HCT116 (cell line): ENCODE results near the gene SKI. TPM values are rescaled to one million over a fixed set of nuclear protein-coding genes. Genes with fewer than 3 reads are reported as not detected.

Experiments
- ATAC-seq: fragments of 200-7000 bp; cut with Tn5 transposase; 2 replicates; pipeline ENCODE4 v1.9.1; 2020; ENCODE audit warnings: mild to moderate bottlenecking, moderate library complexity
- BruUV-seq: library from RNA; stranded (reverse); fragments of 400-500 nt; replicated peaks from 2 replicates; lab custom pipeline; 2021; lab: Mats Ljungman, UMichigan
- CTCF ChIA-PET: fragments of 300-600 bp; sonication (Branson Sonifier 250); formaldehyde crosslinking; loops from one replicate; lab custom pipeline; 2021; ENCODE audit warnings: antibody characterized with exemption; lab: Charles Lee
- POLR2A ChIA-PET: fragments of 300-600, 350-600 bp; sonication (Branson Sonifier 250); formaldehyde crosslinking; loops from one replicate; lab custom pipeline; 2021; ENCODE audit warnings: antibody characterized with exemption; lab: Charles Lee
- RAD21 ChIA-PET, 2 experiments: fragments of 300-600 bp; sonication (Branson Sonifier 250); formaldehyde crosslinking; loops; one replicate each; lab custom pipeline; 2023; ENCODE audit warnings: low total read pairs in 2 of 2; ENCODE audit not compliant: uncharacterized antibody in 2 of 2, unreplicated experiment in 2 of 2, low non-redundant PET in 1 of 2; lab: Charles Lee
- DNase-seq: peaks from one replicate; pipeline ENCODE4 v3.0.0-alpha.2; 2010; ENCODE audit warnings: low read depth, low spot score
- H2AFZ ChIP-seq: fragments of 200-600 bp; shearing (Covaris generic), sonication (generic); 2 replicates; pipeline ENCODE4 v1.6.1; 2017; ENCODE audit warnings: low read depth, mixed run types, mixed read lengths, antibody characterized with exemption, low read length; ENCODE audit not compliant: poor library complexity, severe bottlenecking
- H3K27ac ChIP-seq: 2 replicates; pipeline ENCODE4 v1.5.1; 2012; ENCODE audit warnings: low read depth, low read length
- H3K27me3 ChIP-seq: fragments of 200-600 bp; sonication (generic); 2 replicates; pipeline ENCODE4 v1.6.1; 2016; ENCODE audit warnings: mixed run types, low read length, mixed read lengths; ENCODE audit not compliant: insufficient read depth
- H3K36me3 ChIP-seq, 2 experiments: fragments of 200-500 bp in 1 of 2; fragments of 200-600 bp in 1 of 2; sonication (Bioruptor generic) in 1 of 2; sonication (generic) in 1 of 2; 2 replicates each; pipeline versions ENCODE4 v1.5.1 to v1.6.1; 2014 to 2016; ENCODE audit warnings: low read length in 2 of 2, inconsistent platforms in 1 of 2, mixed read lengths in 1 of 2, mixed run types in 1 of 2; ENCODE audit not compliant: insufficient read depth in 2 of 2, control insufficient read depth in 1 of 2
- H3K4me1 ChIP-seq, 2 experiments: fragments of 200-600 bp in 1 of 2; sonication (generic) in 1 of 2; 2 replicates each; pipeline versions ENCODE4 v1.5.1 to v1.6.1; 2012 to 2017; ENCODE audit warnings: low read length in 2 of 2, inconsistent platforms in 1 of 2, mild to moderate bottlenecking in 1 of 2, mixed read lengths in 1 of 2, mixed run types in 1 of 2, moderate library complexity in 1 of 2; ENCODE audit not compliant: insufficient read depth in 2 of 2, control insufficient read depth in 1 of 2
- H3K4me2 ChIP-seq: fragments of 200-600 bp; sonication (generic); 2 replicates; pipeline ENCODE4 v1.6.1; 2017; ENCODE audit warnings: mixed run types, low read length, mixed read lengths
- H3K4me3 ChIP-seq, 2 experiments: fragments of 200-600 bp in 1 of 2; sonication (generic) in 1 of 2; replicated peaks in 1 of 2; 2 replicates each; pipeline ENCODE4 v1.5.1; 2011 to 2016; ENCODE audit warnings: low read length in 2 of 2, control low read depth in 1 of 2, low read depth in 1 of 2, mild to moderate bottlenecking in 1 of 2, mixed read lengths in 1 of 2, mixed run types in 1 of 2
- H3K79me2 ChIP-seq: fragments of 200-600 bp; sonication (generic); 2 replicates; pipeline ENCODE4 v1.6.1; 2017; ENCODE audit warnings: mild to moderate bottlenecking, mixed run types, low read length, moderate library complexity, mixed read lengths; ENCODE audit not compliant: insufficient read depth
- H3K9ac ChIP-seq: fragments of 200-600 bp; sonication (generic); 2 replicates; pipeline ENCODE4 v1.6.1; 2016; ENCODE audit warnings: low read length, mixed read lengths
- H3K9me2 ChIP-seq: fragments of 200-600 bp; sonication (generic), shearing (Covaris generic); 2 replicates; pipeline ENCODE4 v1.6.1; 2017; ENCODE audit warnings: mixed run types, mild to moderate bottlenecking, moderate library complexity; ENCODE audit not compliant: insufficient read depth
- H3K9me3 ChIP-seq, 2 experiments: fragments of 200-500 bp in 1 of 2; fragments of 200-600 bp in 1 of 2; sonication (Bioruptor generic) in 1 of 2; sonication (generic) in 1 of 2; 2 replicates each; pipeline ENCODE4 v1.6.1; 2014 to 2017; ENCODE audit warnings: low read length in 2 of 2, mixed read lengths in 2 of 2, inconsistent platforms in 1 of 2, low read depth in 1 of 2, mild to moderate bottlenecking in 1 of 2, mixed run types in 1 of 2, moderate library complexity in 1 of 2; ENCODE audit not compliant: control insufficient read depth in 1 of 2, insufficient read depth in 1 of 2
- H4K20me1 ChIP-seq: fragments of 200-600 bp; sonication (generic), shearing (Covaris generic); 2 replicates; pipeline ENCODE4 v1.6.1; 2017; ENCODE audit warnings: mixed run types, mild to moderate bottlenecking, moderate library complexity; ENCODE audit not compliant: insufficient read depth
- CBX3 ChIP-seq: IDR thresholded peaks from 2 replicates; pipeline ENCODE4 v1.6.1; 2012; ENCODE audit warnings: low read depth
- ELF1 ChIP-seq: IDR thresholded peaks from 2 replicates; pipeline ENCODE4 v1.6.1; 2012; ENCODE audit warnings: low read depth, borderline replicate concordance
- REST ChIP-seq: IDR thresholded peaks from 2 replicates; pipeline ENCODE4 v1.6.1; 2012; ENCODE audit warnings: low read depth
- ZFX ChIP-seq: fragments of 450-650 bp; IDR thresholded peaks from 2 replicates; pipeline ENCODE4 v1.6.1; 2017
- ZNF274 ChIP-seq: fragments of 200-500 bp; sonication (Bioruptor generic); IDR thresholded peaks from 2 replicates; pipeline ENCODE4 v1.6.1; 2014; ENCODE audit warnings: mild to moderate bottlenecking, low read depth, low read length, inconsistent platforms
- intact Hi-C: fragments of 100-400 bp; cut with micrococcal nuclease; formaldehyde crosslinking; loops from 2 replicates; pipeline ENCODE4 v1.10.0; 2022
- total RNA-seq: library from RNA; stranded (reverse); gene quantifications from one replicate; pipeline ENCODE4 v1.2.1, GENCODE V29; 2021; ENCODE audit not compliant: unreplicated experiment

SKI gene
- total RNA-seq, 1 experiment from 2014 or later = 56.2 TPM

- no peak for TF ChIP-seq CBX3
- no peak for TF ChIP-seq ELF1
- TF ChIP-seq ZFX = 0 out of 2 replicates have a peak, but pooled peaks have one; percentile 11
- TF ChIP-seq REST = no peak
- no peak for TF ChIP-seq ZNF274
- DNase-seq (no peak), ATAC-seq (no peak)
- CTCF ChIA-PET = interaction anchor here (1.0 to 8.1 kb wide), 7 partner anchors 24 to 588 kb away, joined by 3 to 271 read pairs (median 5); partner anchors contain the start of genes MORN1 and RER1
- H3K79me2 ChIP-seq = peaks cover 4% of the 10 kb centered on the region; the same call in 1 of the 2 replicates
- peak overlapping the region; percentile 92 for H3K4me2 ChIP-seq
- peak overlapping the region in 1 of 2 experiments; percentile 76; a peak in 2 of 4 replicates for H3K4me3 ChIP-seq
- H4K20me1 ChIP-seq = no peaks in the 10 kb centered on the region
- H3K27me3 ChIP-seq = no peaks in the 10 kb centered on the region
- H3K9me3 ChIP-seq = no peaks in the 10 kb centered on the region
- intact Hi-C loops = loop anchor here (5.0 kb wide), 1 partner anchor 34 kb away; no protein-coding TSS in a partner anchor
- H3K36me3 ChIP-seq = no peaks in the 10 kb centered on the region
- H3K4me1 ChIP-seq = peaks cover 9 to 27% of the 10 kb centered on the region in 2 experiments; a peak in 3 of 4 replicates
- peak overlapping the region; percentile 71 for H3K9ac ChIP-seq
- POLR2A ChIA-PET = interaction anchor here (0.9 to 1.5 kb wide), 6 partner anchors 9 to 193 kb away, joined by 3 to 12 read pairs (median 5); partner anchors contain the start of genes MORN1, RER1 and SKI
- no TSS peak for BruUV-seq
- RAD21 ChIA-PET = interaction anchor here in 1 of 2 experiments (1.0 kb wide), 1 partner anchor 183 kb away, joined by 12 read pairs; no protein-coding TSS in a partner anchor
- no peak overlapping the region for H2AFZ ChIP-seq
- peak overlapping the region; percentile 54; the same call in 1 of the 2 replicates for H3K27ac ChIP-seq
- H3K9me2 ChIP-seq = no peaks in the 10 kb centered on the region
Observed at GRCh38 chr1:2198571-2198970, 29.5 kb upstream of the SKI start.
